ENCODE measurements around the gene PLPPR1.
A peak's percentile ranks its signal among the peaks of the same experiment; 100 is the strongest.

DNA sequence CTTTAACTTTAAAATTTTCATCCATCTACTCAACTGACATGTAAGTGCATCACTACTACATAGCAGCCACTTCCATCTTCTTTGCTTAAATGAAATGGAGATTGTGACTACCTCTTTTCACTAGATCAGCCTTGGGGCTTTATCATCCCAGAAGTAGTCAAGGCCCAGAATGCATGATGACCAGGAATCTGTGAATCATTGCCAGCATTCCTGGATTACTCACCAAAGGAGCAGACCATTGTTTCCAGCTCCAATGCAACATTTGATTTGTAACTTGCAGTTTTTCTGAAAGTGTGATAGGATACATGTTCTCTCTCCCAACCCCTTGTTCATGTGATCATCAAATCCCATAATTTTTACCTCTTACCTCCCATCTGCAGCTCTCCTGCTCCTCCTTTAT, 65.1 kb downstream of the PLPPR1 start:
- TF ChIP-seq POLR2A (IDR thresholded peaks at IDR 0.05; ENCODE audit: low read depth, low read length) (no peak), CTCF (IDR thresholded peaks at IDR 0.05; ENCODE audit: extremely low read depth in 1 of 2, insufficient read depth in 1 of 2, low read depth in 1 of 2, low read length in 2 of 2) (no peak), EZH2 (IDR thresholded peaks at IDR 0.05; ENCODE audit: borderline replicate concordance, low read depth, low read length, severe bottlenecking) (no peak), MAX (IDR thresholded peaks at IDR 0.05; ENCODE audit: insufficient read depth, insufficient read length) (no peak), POLR2AphosphoS5 (IDR thresholded peaks at IDR 0.05; ENCODE audit: insufficient read depth, low read depth, low read length) (peak; percentile 42), FOS (IDR thresholded peaks at IDR 0.05; ENCODE audit: borderline replicate concordance, insufficient read depth, low read length) (peak; percentile 98), JUN (IDR thresholded peaks at IDR 0.05; ENCODE audit: borderline replicate concordance, insufficient read depth, insufficient read length, low read depth) (peak; percentile 91), GATA2 (IDR thresholded peaks at IDR 0.05; ENCODE audit: insufficient read depth, insufficient read length, low read depth, low read length) (peak; percentile 46)
